ENCODE measurements around the gene RAMACL.

The RAMACL gene

DNA sequence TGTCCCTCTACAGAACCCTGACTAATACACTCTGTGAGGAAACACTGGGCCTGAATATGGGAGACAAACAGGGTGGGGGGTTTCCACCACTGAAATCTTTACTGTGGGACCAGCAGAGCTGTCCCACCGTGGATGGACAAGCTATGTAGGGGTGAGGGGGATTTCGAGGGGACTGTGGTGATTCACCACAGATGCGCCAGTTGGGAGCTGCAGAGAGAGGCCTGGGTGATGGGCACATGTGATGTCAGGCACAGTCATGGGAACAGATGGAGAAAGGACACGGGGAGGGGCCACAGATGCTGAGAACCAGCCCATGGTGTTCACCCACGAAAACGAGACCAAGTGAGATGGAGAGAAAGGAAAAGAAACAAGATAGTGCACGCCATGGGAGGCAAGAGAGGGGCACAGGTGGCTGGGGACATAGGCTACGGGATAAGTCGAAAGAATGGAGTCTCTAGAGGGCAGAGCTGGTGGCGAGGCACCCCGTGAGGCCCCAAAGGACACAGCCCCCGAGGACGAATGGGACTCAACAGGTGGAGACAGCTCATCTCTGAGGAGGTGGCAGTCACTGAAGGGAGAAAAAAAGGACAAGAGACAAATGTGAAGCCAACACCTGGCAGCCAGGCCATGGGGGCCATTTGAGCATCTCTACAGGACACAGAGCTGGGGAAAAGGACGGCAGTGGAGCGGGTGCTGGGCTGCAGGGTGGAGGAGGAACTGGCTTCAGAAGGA, 10.5 kb upstream of the RAMACL start:
- H4K20me1 ChIP-seq (ENCODE audit: insufficient read depth, low read length) = no peaks in the 10 kb centered on the region
- H3K79me2 ChIP-seq (ENCODE audit: insufficient read depth, low read length) = no peaks in the 10 kb centered on the region
- H3K36me3 ChIP-seq (ENCODE audit: insufficient read depth, low read length) = no peaks in the 10 kb centered on the region
- no peak overlapping the region for H2AFZ ChIP-seq (ENCODE audit: low read length)
- peaks cover 1% of the 10 kb centered on the region; the same call in 1 of the 2 replicates for H3K27me3 ChIP-seq (ENCODE audit: insufficient read depth, low read length)
- no peaks in the 10 kb centered on the region for H3F3A ChIP-seq (ENCODE audit: insufficient read depth, low read length)
- no peak overlapping the region for H3K4me2 ChIP-seq (ENCODE audit: low read length)
- no peaks in the 10 kb centered on the region for H3K9me2 ChIP-seq (ENCODE audit: low read depth, low read length)
- H3K4me1 ChIP-seq (ENCODE audit: insufficient read depth, low read length, severe bottlenecking) = no peaks in the 10 kb centered on the region
- H3K9ac ChIP-seq (ENCODE audit: low read length) = no peak overlapping the region
- no peak overlapping the region for H3K27ac ChIP-seq (ENCODE audit: low read depth, low read length, poor library complexity, severe bottlenecking)
- no peak overlapping the region for H3K4me3 ChIP-seq (ENCODE audit: low read depth, low read length, poor library complexity, severe bottlenecking)
- TF ChIP-seq EZH2 (IDR thresholded peaks at IDR 0.05; ENCODE audit: borderline replicate concordance, low read length) (no peak), CTCF (IDR thresholded peaks at IDR 0.05; ENCODE audit: low read length) (no peak)
- H3K9me3 ChIP-seq (ENCODE audit: low read length) = no peaks in the 10 kb centered on the region

- Histone ChIP-seq H3K27ac (ENCODE audit: low read depth, low read length, poor library complexity, severe bottlenecking) (no peak overlapping the region), H4K20me1 (ENCODE audit: insufficient read depth, low read length) (no peaks in the 10 kb centered on the region), H3K9me2 (ENCODE audit: low read depth, low read length) (no peaks in the 10 kb centered on the region), H3F3A (ENCODE audit: insufficient read depth, low read length) (no peaks in the 10 kb centered on the region), H3K27me3 (ENCODE audit: insufficient read depth, low read length) (no peaks in the 10 kb centered on the region; the same call in 1 of the 2 replicates), H3K79me2 (ENCODE audit: insufficient read depth, low read length) (no peaks in the 10 kb centered on the region), H3K4me2 (ENCODE audit: low read length) (no peak overlapping the region), H3K9me3 (ENCODE audit: low read length) (no peaks in the 10 kb centered on the region), H3K4me3 (ENCODE audit: low read depth, low read length, poor library complexity, severe bottlenecking) (no peak overlapping the region), H3K4me1 (ENCODE audit: insufficient read depth, low read length, severe bottlenecking) (no peaks in the 10 kb centered on the region), H3K36me3 (ENCODE audit: insufficient read depth, low read length) (no peaks in the 10 kb centered on the region), H3K9ac (ENCODE audit: low read length) (no peak overlapping the region), H2AFZ (ENCODE audit: low read length) (no peak overlapping the region)
- TF ChIP-seq EZH2 (IDR thresholded peaks at IDR 0.05; ENCODE audit: borderline replicate concordance, low read length) (no peak), CTCF (IDR thresholded peaks at IDR 0.05; ENCODE audit: low read length) (no peak)
These were observed 9.5 kb upstream of the RAMACL start for GRCh38 chr6:166595949-166596348.

DNA sequence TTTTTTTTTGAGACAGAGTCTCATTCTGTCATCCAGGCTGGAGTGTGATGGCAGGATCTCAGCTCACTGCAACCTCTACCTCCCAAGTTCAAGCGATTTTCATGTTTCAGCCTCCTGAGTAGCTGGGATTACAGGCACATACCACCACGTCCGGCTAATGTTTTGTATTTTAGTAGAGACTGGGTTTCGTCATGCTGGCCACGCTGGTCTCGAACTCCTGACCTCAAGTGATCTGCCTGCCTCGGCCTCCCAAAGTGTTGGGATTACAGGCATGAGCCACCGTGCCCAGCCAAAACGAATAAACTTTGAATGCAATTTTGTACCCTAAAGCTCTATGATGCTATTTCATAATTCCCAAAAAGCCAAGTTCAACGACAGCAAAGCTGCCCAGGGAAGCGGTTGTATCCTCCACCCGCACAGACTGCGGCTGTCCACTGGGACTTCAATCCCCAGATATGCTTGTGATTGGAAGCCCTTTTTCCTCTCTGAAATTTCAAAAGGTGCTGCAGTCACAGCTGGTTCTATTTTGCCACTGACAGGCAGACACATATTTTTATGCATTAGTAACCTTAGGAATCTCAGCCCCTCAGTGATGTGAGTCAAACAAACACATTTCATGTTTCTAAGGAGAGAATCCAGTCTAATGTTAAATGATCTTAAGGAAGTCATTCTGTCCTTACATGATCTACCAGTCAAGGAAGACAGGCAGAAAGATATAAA, 8.7 kb upstream of the RAMACL start:
- Histone ChIP-seq H3K9ac (ENCODE audit: low read length) (no peak overlapping the region), H3K36me3 (ENCODE audit: insufficient read depth, low read length) (no peaks in the 10 kb centered on the region), H2AFZ (ENCODE audit: low read length) (no peak overlapping the region), H3K27ac (ENCODE audit: low read depth, low read length, poor library complexity, severe bottlenecking) (no peak overlapping the region), H3F3A (ENCODE audit: insufficient read depth, low read length) (no peaks in the 10 kb centered on the region), H3K27me3 (ENCODE audit: insufficient read depth, low read length) (no peaks in the 10 kb centered on the region; the same call in 1 of the 2 replicates), H3K4me1 (ENCODE audit: insufficient read depth, low read length, severe bottlenecking) (no peaks in the 10 kb centered on the region), H3K4me2 (ENCODE audit: low read length) (no peak overlapping the region), H3K9me2 (ENCODE audit: low read depth, low read length) (no peaks in the 10 kb centered on the region), H3K79me2 (ENCODE audit: insufficient read depth, low read length) (no peaks in the 10 kb centered on the region), H3K4me3 (ENCODE audit: low read depth, low read length, poor library complexity, severe bottlenecking) (no peak overlapping the region), H4K20me1 (ENCODE audit: insufficient read depth, low read length) (no peaks in the 10 kb centered on the region), H3K9me3 (ENCODE audit: low read length) (no peaks in the 10 kb centered on the region)
- TF ChIP-seq EZH2 (IDR thresholded peaks at IDR 0.05; ENCODE audit: borderline replicate concordance, low read length) = no peak
- no peak for TF ChIP-seq CTCF (IDR thresholded peaks at IDR 0.05; ENCODE audit: low read length)

Data from OCI-LY1 (cell line).